Vagina (tissue), 2 donors: ENCODE measurements around the gene EZH2.

ENCODE experiments used
- CTCF ChIP-seq, 3 experiments: fragments of 450-650 bp in 2 of 3; fragments of 200-600 bp in 1 of 3; sonication (generic) in 1 of 3; IDR thresholded peaks; one replicate each; pipeline ENCODE4 v1.5.1; 2017 to 2019; ENCODE audit warnings: antibody characterized with exemption in 3 of 3, mild to moderate bottlenecking in 2 of 3, moderate library complexity in 2 of 3
- POLR2A ChIP-seq, 2 donors: fragments of 450-650 bp; IDR thresholded peaks; one replicate each; pipeline ENCODE4 v1.6.1; 2017; ENCODE audit warnings: antibody characterized with exemption in 2 of 2, mild to moderate bottlenecking in 2 of 2, moderate library complexity in 2 of 2
- POLR2AphosphoS5 ChIP-seq, 2 donors: sonication (generic); formaldehyde crosslinking; IDR thresholded peaks; one replicate each; pipeline ENCODE4 v1.9.0; 2017; ENCODE audit warnings: antibody characterized with exemption in 2 of 2, mild to moderate bottlenecking in 2 of 2, low read depth in 1 of 2; ENCODE audit not compliant: insufficient read depth in 1 of 2

- no peak for TF ChIP-seq CTCF (IDR thresholded peaks at IDR 0.05)
- TF ChIP-seq POLR2A (IDR thresholded peaks at IDR 0.05) = no peak
- no peak for TF ChIP-seq POLR2AphosphoS5 (IDR thresholded peaks at IDR 0.05; ENCODE audit: insufficient read depth in 1 of 2, low read depth in 1 of 2)
These were observed 36.0 kb downstream of the EZH2 start for GRCh38 chr7:148847815-148848734.
